ENCODE data around the gene CCSER1.

The CCSER1 gene

DNA sequence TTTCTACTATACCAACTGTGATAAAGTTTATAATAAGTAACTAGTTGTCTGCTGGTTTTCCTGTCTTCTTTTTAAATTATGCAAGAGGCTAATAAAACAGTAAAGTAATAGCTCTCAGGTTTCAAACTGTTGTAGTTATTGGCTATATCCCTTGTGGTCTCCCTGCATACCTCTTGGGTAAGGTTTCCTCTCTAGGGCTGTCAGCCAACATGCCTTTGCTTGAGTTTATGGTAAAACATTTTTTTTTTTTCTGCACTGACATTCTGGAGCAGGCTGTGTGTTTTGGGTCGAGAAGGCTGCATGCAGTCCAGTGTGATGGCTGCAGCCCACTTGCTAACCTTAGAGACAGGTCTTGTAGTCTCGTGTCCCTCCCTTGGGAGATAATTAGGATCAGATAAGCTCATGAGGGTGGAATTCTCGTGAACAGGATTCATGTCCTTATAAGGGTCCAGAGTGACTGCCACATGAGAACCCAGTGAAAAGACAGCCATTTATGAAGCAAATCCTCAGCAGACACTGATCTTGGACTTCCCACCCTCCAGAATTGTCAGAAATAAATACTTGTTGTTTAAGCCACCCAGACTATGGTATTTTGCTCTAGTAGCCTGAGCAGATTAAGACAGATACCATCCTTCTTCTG lies 831.2 kb downstream of the CCSER1 start:
- Histone ChIP-seq H2AFZ (ENCODE audit: insufficient read depth, low read length, poor library complexity) (no peak overlapping the region), H3K14ac (ENCODE audit: low read length) (no peak overlapping the region), H2BK120ac (ENCODE audit: insufficient read depth, low read length, poor library complexity) (no peak overlapping the region), H3K23ac (ENCODE audit: low read length) (no peak overlapping the region), H3K4me3 (ENCODE audit: low read depth, low read length) (no peak overlapping the region), H3K4me1 (ENCODE audit: control insufficient read depth in 1 of 2, insufficient read depth in 2 of 2, low read length in 2 of 2) (no peaks in the 10 kb centered on the region), H4K12ac (ENCODE audit: low read depth, low read length) (no peak overlapping the region), H3K4me2 (ENCODE audit: low read length) (no peak overlapping the region), H3K79me1 (ENCODE audit: low read length) (no peaks in the 10 kb centered on the region), H4K91ac (ENCODE audit: low read depth, low read length) (no peak overlapping the region), H3K9ac (ENCODE audit: low read length) (no peak overlapping the region), H4K8ac (ENCODE audit: low read depth, low read length) (peak overlapping the region; percentile 35), H2BK12ac (ENCODE audit: low read length) (no peak overlapping the region), H3K4ac (ENCODE audit: low read depth, low read length) (no peak overlapping the region), H3K27me3 (ENCODE audit: insufficient read depth, low read length) (no peaks in the 10 kb centered on the region), H3K27ac (ENCODE audit: low read depth, low read length) (no peak overlapping the region), H3K18ac (ENCODE audit: low read length) (no peak overlapping the region), H2BK5ac (ENCODE audit: low read depth, low read length, poor library complexity) (no peak overlapping the region), H3K79me2 (ENCODE audit: control insufficient read depth, insufficient read depth, low read length, poor library complexity) (no peaks in the 10 kb centered on the region), H3K36me3 (ENCODE audit: control insufficient read depth in 1 of 2, insufficient read depth in 2 of 2, low read length in 2 of 2) (no peaks in the 10 kb centered on the region), H3K9me3 (ENCODE audit: insufficient read depth, low read depth, low read length) (no peaks in the 10 kb centered on the region), H2AK5ac (ENCODE audit: low read length) (no peak overlapping the region)
- no CpG with 5 or more reads among the region's 3 CpGs for WGBS (ENCODE audit: extremely low coverage, insufficient coverage, insufficient read length)
- DNase-seq: peak; percentile 7 to 64

DNA sequence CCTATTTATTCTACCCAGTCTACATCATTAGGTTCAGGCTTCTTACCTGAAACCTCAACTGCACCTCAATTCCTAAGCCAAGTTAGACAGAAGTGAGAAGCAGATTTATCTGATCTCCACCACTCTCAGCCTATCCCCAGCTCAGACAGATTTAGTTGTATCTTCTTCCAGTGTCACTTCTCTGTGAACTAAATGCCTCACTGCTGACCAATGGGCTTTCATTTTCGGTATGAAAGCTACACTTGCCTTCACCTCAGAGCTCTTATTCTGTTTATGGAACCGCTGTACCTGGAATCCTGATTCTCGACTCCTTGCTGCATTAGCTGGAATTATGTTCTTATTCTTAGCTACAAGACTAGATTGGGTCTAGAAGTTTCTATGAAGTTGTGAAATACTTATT lies 833.2 kb downstream of the CCSER1 start:
- no peak overlapping the region for H4K12ac ChIP-seq (ENCODE audit: low read depth, low read length)
- whole genome bisulfite sequencing (ENCODE audit: extremely low coverage, insufficient coverage, insufficient read length): no CpG with 5 or more reads among the region's 3 CpGs
- DNase-seq: no peak
- no peak overlapping the region for H2AK5ac ChIP-seq (ENCODE audit: low read length)
- no peaks in the 10 kb centered on the region for H3K27me3 ChIP-seq (ENCODE audit: insufficient read depth, low read length)
- H3K79me1 ChIP-seq (ENCODE audit: low read length): no peaks in the 10 kb centered on the region
- no peaks in the 10 kb centered on the region for H3K9me3 ChIP-seq (ENCODE audit: insufficient read depth, low read depth, low read length)
- H3K18ac ChIP-seq (ENCODE audit: low read length): no peak overlapping the region
- H2AFZ ChIP-seq (ENCODE audit: insufficient read depth, low read length, poor library complexity): no peak overlapping the region
- no peak overlapping the region for H3K4ac ChIP-seq (ENCODE audit: low read depth, low read length)
- no peak overlapping the region for H4K8ac ChIP-seq (ENCODE audit: low read depth, low read length)
- no peak overlapping the region for H2BK120ac ChIP-seq (ENCODE audit: insufficient read depth, low read length, poor library complexity)
- H3K27ac ChIP-seq (ENCODE audit: low read depth, low read length): no peak overlapping the region
- H3K23ac ChIP-seq (ENCODE audit: low read length): no peak overlapping the region
- no peak overlapping the region for H2BK12ac ChIP-seq (ENCODE audit: low read length)
- H3K36me3 ChIP-seq (ENCODE audit: control insufficient read depth in 1 of 2, insufficient read depth in 2 of 2, low read length in 2 of 2): no peaks in the 10 kb centered on the region
- no peaks in the 10 kb centered on the region for H3K4me1 ChIP-seq (ENCODE audit: control insufficient read depth in 1 of 2, insufficient read depth in 2 of 2, low read length in 2 of 2)
- H3K14ac ChIP-seq (ENCODE audit: low read length): no peak overlapping the region
- H3K79me2 ChIP-seq (ENCODE audit: control insufficient read depth, insufficient read depth, low read length, poor library complexity): no peaks in the 10 kb centered on the region
- H3K9ac ChIP-seq (ENCODE audit: low read length): no peak overlapping the region
- H3K4me3 ChIP-seq (ENCODE audit: low read depth, low read length): no peak overlapping the region
- H4K91ac ChIP-seq (ENCODE audit: low read depth, low read length): no peak overlapping the region
- H3K4me2 ChIP-seq (ENCODE audit: low read length): no peak overlapping the region
- no peak overlapping the region for H2BK5ac ChIP-seq (ENCODE audit: low read depth, low read length, poor library complexity)

DNA sequence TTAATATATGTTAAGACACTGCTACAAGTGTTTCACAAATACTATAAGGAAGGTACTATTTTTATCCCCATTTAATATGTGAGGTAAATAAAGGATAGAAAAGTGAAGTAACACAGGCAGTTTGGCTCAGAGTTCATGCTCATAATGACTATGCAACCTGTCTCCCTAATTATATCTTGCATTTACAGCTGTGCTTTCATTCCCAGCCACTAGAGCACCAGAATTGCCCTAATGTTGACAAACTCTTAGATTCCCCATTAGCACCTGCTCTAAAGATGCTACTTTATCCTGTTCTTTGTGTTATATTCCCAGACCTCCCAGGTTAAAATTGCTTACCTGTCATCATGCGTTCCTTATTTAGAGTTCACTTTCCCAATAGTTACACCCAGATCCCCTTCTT lies 833.6 kb downstream of the CCSER1 start:
- H4K91ac ChIP-seq (ENCODE audit: low read depth, low read length): no peak overlapping the region
- no peaks in the 10 kb centered on the region for H3K4me1 ChIP-seq (ENCODE audit: control insufficient read depth in 1 of 2, insufficient read depth in 2 of 2, low read length in 2 of 2)
- WGBS (ENCODE audit: extremely low coverage, insufficient coverage, insufficient read length): no CpG with 5 or more reads among the region's 1 CpG

DNA sequence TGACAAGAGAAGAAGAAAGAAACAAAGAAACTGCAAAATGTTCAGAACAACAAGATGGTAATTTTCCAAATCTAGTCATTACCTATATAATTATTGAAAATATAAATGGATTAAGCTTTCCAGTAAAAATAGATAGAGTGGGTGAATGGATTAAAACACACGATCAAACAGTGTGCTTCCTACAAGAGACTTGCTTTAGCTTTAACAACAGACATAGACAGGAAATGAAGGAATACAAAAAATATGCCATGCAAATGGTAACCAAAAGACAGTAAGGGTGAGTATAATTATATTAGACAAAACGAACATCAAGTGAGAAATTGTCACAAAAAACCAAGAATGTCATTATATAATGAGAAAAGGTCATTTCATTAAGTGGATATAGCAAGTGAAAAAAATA lies 842.8 kb downstream of the CCSER1 start:
- Histone ChIP-seq H3K79me1 (ENCODE audit: low read length) (no peaks in the 10 kb centered on the region), H3K4me1 (ENCODE audit: control insufficient read depth in 1 of 2, insufficient read depth in 2 of 2, low read length in 2 of 2) (no peaks in the 10 kb centered on the region), H3K27me3 (ENCODE audit: insufficient read depth, low read length) (no peaks in the 10 kb centered on the region), H3K4ac (ENCODE audit: low read depth, low read length) (no peak overlapping the region), H2AFZ (ENCODE audit: insufficient read depth, low read length, poor library complexity) (no peak overlapping the region), H2BK5ac (ENCODE audit: low read depth, low read length, poor library complexity) (no peak overlapping the region), H3K4me3 (ENCODE audit: low read depth, low read length) (no peak overlapping the region), H3K4me2 (ENCODE audit: low read length) (no peak overlapping the region), H4K91ac (ENCODE audit: low read depth, low read length) (no peak overlapping the region), H3K79me2 (ENCODE audit: control insufficient read depth, insufficient read depth, low read length, poor library complexity) (no peaks in the 10 kb centered on the region), H3K9me3 (ENCODE audit: insufficient read depth, low read depth, low read length) (no peaks in the 10 kb centered on the region), H2BK120ac (ENCODE audit: insufficient read depth, low read length, poor library complexity) (no peak overlapping the region), H3K23ac (ENCODE audit: low read length) (no peak overlapping the region), H3K27ac (ENCODE audit: low read depth, low read length) (no peak overlapping the region), H3K14ac (ENCODE audit: low read length) (no peak overlapping the region), H4K8ac (ENCODE audit: low read depth, low read length) (no peak overlapping the region), H4K12ac (ENCODE audit: low read depth, low read length) (no peak overlapping the region), H2BK12ac (ENCODE audit: low read length) (no peak overlapping the region), H3K9ac (ENCODE audit: low read length) (no peak overlapping the region), H3K18ac (ENCODE audit: low read length) (no peak overlapping the region), H2AK5ac (ENCODE audit: low read length) (no peak overlapping the region), H3K36me3 (ENCODE audit: control insufficient read depth in 1 of 2, insufficient read depth in 2 of 2, low read length in 2 of 2) (no peaks in the 10 kb centered on the region)
- DNase-seq: no peak
- no CpG with 5 or more reads among the region's 2 CpGs for WGBS (ENCODE audit: extremely low coverage, insufficient coverage, insufficient read length)

More for the DNA sequence above, 833.6 kb downstream of the CCSER1 start:
- H3K4me2 ChIP-seq (ENCODE audit: low read length): no peak overlapping the region
- H3K27me3 ChIP-seq (ENCODE audit: insufficient read depth, low read length): no peaks in the 10 kb centered on the region
- H2BK120ac ChIP-seq (ENCODE audit: insufficient read depth, low read length, poor library complexity): no peak overlapping the region
- H3K9me3 ChIP-seq (ENCODE audit: insufficient read depth, low read depth, low read length): no peaks in the 10 kb centered on the region
- no peak overlapping the region for H4K12ac ChIP-seq (ENCODE audit: low read depth, low read length)
- H4K8ac ChIP-seq (ENCODE audit: low read depth, low read length): no peak overlapping the region
- no peak overlapping the region for H3K14ac ChIP-seq (ENCODE audit: low read length)
- no peak overlapping the region for H2AK5ac ChIP-seq (ENCODE audit: low read length)
- H3K23ac ChIP-seq (ENCODE audit: low read length): no peak overlapping the region
- no peak overlapping the region for H3K4me3 ChIP-seq (ENCODE audit: low read depth, low read length)
- no peaks in the 10 kb centered on the region for H3K36me3 ChIP-seq (ENCODE audit: control insufficient read depth in 1 of 2, insufficient read depth in 2 of 2, low read length in 2 of 2)
- no peak overlapping the region for H3K4ac ChIP-seq (ENCODE audit: low read depth, low read length)
- no peak overlapping the region for H2AFZ ChIP-seq (ENCODE audit: insufficient read depth, low read length, poor library complexity)
- no peak overlapping the region for H2BK5ac ChIP-seq (ENCODE audit: low read depth, low read length, poor library complexity)
- DNase-seq: no peak
- no peak overlapping the region for H3K9ac ChIP-seq (ENCODE audit: low read length)
- no peak overlapping the region for H2BK12ac ChIP-seq (ENCODE audit: low read length)
- no peaks in the 10 kb centered on the region for H3K79me1 ChIP-seq (ENCODE audit: low read length)
- H3K18ac ChIP-seq (ENCODE audit: low read length): no peak overlapping the region
- H3K79me2 ChIP-seq (ENCODE audit: control insufficient read depth, insufficient read depth, low read length, poor library complexity): no peaks in the 10 kb centered on the region
- no peak overlapping the region for H3K27ac ChIP-seq (ENCODE audit: low read depth, low read length)

Data from trophoblast cell (in vitro differentiated cells and primary cell).